DOHH2 (cell line): ENCODE data around the gene DDR2.

ENCODE experiments used
- H3F3A ChIP-seq: fragments of 200-600 bp; sonication (generic), shearing (Covaris generic); 2 replicates; pipeline ENCODE4 v1.6.0; 2016; ENCODE audit warnings: antibody characterized with exemption, mild to moderate bottlenecking; ENCODE audit not compliant: control insufficient read depth, insufficient read depth
- H3K27ac ChIP-seq: fragments of 200-600 bp; sonication (generic); 2 replicates; pipeline ENCODE4 v1.5.1; 2014; ENCODE audit warnings: low read depth, mild to moderate bottlenecking, low read length, moderate library complexity
- H3K27me3 ChIP-seq: fragments of 200-600 bp; sonication (generic); 2 replicates; pipeline ENCODE4 v1.6.1; 2014; ENCODE audit warnings: mild to moderate bottlenecking, low read length, mixed read lengths; ENCODE audit not compliant: control insufficient read depth
- H3K36me3 ChIP-seq: fragments of 200-600 bp; sonication (generic); 2 replicates; pipeline ENCODE4 v1.6.1; 2014; ENCODE audit warnings: mild to moderate bottlenecking, low read length, moderate library complexity, mixed read lengths; ENCODE audit not compliant: control insufficient read depth
- H3K4me1 ChIP-seq: fragments of 200-600 bp; sonication (generic); 2 replicates; pipeline ENCODE4 v1.6.1; 2014; ENCODE audit warnings: mild to moderate bottlenecking, low read length, mixed read lengths; ENCODE audit not compliant: control insufficient read depth
- H3K4me2 ChIP-seq: fragments of 200-600 bp; sonication (generic); 2 replicates; pipeline ENCODE4 v1.6.0; 2014; ENCODE audit warnings: mild to moderate bottlenecking, low read length, moderate library complexity
- H3K4me3 ChIP-seq: fragments of 200-600 bp; sonication (generic); 2 replicates; pipeline ENCODE4 v1.5.1; 2014; ENCODE audit warnings: mild to moderate bottlenecking, low read length, mixed read lengths
- H3K79me2 ChIP-seq: fragments of 200-600 bp; sonication (generic); 2 replicates; pipeline ENCODE4 v1.6.1; 2014; ENCODE audit warnings: mild to moderate bottlenecking, low read length, mixed read lengths; ENCODE audit not compliant: control insufficient read depth
- H3K9me2 ChIP-seq: fragments of 200-600 bp; sonication (generic); replicated peaks from 2 replicates; pipeline ENCODE4 v1.6.1; 2014; ENCODE audit warnings: mild to moderate bottlenecking, low read length, mixed read lengths; ENCODE audit not compliant: control insufficient read depth
- H3K9me3 ChIP-seq: fragments of 200-600 bp; sonication (generic); 2 replicates; pipeline ENCODE4 v1.6.1; 2014; ENCODE audit warnings: antibody characterized with exemption, low read length, mixed read lengths; ENCODE audit not compliant: control insufficient read depth, insufficient read depth
- H4K20me1 ChIP-seq: fragments of 200-600 bp; sonication (generic); 2 replicates; pipeline ENCODE4 v1.6.0; 2014; ENCODE audit warnings: low read depth, mild to moderate bottlenecking, antibody characterized with exemption, low read length, moderate library complexity; ENCODE audit not compliant: control insufficient read depth, insufficient read depth
- CTCF ChIP-seq: fragments of 200-600 bp; sonication (generic); IDR thresholded peaks from one replicate; pipeline ENCODE4 v1.5.1; 2014; ENCODE audit warnings: antibody characterized with exemption, mild to moderate bottlenecking, low read depth, low read length; ENCODE audit not compliant: poor library complexity, severe bottlenecking
- EZH2phosphoT487 ChIP-seq: fragments of 200-600 bp; sonication (generic); IDR thresholded peaks from 2 replicates; pipeline ENCODE4 v1.6.1; 2017; ENCODE audit warnings: borderline replicate concordance, mild to moderate bottlenecking, antibody characterized with exemption, low read length, moderate library complexity, mixed read lengths

Gene DDR2

GRCh38 chr1:162609306-162609705 lies 23.0 kb upstream of the DDR2 start:
- Histone ChIP-seq H3K9me3 (no peaks in the 10 kb centered on the region), H3F3A (no peaks in the 10 kb centered on the region), H3K4me1 (no peaks in the 10 kb centered on the region), H3K4me3 (no peak overlapping the region), H3K36me3 (no peaks in the 10 kb centered on the region), H3K4me2 (no peak overlapping the region), H3K27ac (no peak overlapping the region), H3K9me2 (no peaks in the 10 kb centered on the region), H3K27me3 (no peaks in the 10 kb centered on the region), H3K79me2 (no peaks in the 10 kb centered on the region), H4K20me1 (no peaks in the 10 kb centered on the region)
- TF ChIP-seq EZH2phosphoT487 = no peak
- TF ChIP-seq CTCF = no peak

GRCh38 chr1:162612606-162613400 lies 19.5 kb upstream of the DDR2 start:
- Histone ChIP-seq H3K36me3 (no peaks in the 10 kb centered on the region), H3K4me2 (no peak overlapping the region), H3F3A (no peaks in the 10 kb centered on the region), H3K27ac (no peak overlapping the region), H3K4me1 (no peaks in the 10 kb centered on the region), H3K27me3 (no peaks in the 10 kb centered on the region), H3K9me2 (no peaks in the 10 kb centered on the region), H3K79me2 (no peaks in the 10 kb centered on the region), H4K20me1 (no peaks in the 10 kb centered on the region), H3K9me3 (no peaks in the 10 kb centered on the region), H3K4me3 (no peak overlapping the region)
- TF ChIP-seq EZH2phosphoT487 (no peak), CTCF (no peak)

- H3K79me2 ChIP-seq = no peaks in the 10 kb centered on the region
- no peaks in the 10 kb centered on the region for H3K27me3 ChIP-seq
- no peak for TF ChIP-seq CTCF
- TF ChIP-seq EZH2phosphoT487 = no peak
- no peaks in the 10 kb centered on the region for H3K36me3 ChIP-seq
- H3K9me2 ChIP-seq = no peaks in the 10 kb centered on the region
- no peaks in the 10 kb centered on the region for H3K9me3 ChIP-seq
- no peak overlapping the region for H3K4me3 ChIP-seq
- H3K27ac ChIP-seq = no peak overlapping the region
- no peaks in the 10 kb centered on the region for H3F3A ChIP-seq
- no peaks in the 10 kb centered on the region for H3K4me1 ChIP-seq
- no peak overlapping the region for H3K4me2 ChIP-seq
- no peaks in the 10 kb centered on the region for H4K20me1 ChIP-seq
These were observed 15.4 kb upstream of the DDR2 start for GRCh38 chr1:162616848-162617247.
